SU-DHL-6 (cell line): ENCODE results near the gene FMN1.

Experiments used
- H2AFZ ChIP-seq: fragments of 200-600 bp; sonication (generic); 2 replicates; pipeline ENCODE4 v1.6.1; 2014; ENCODE audit warnings: low read depth, mild to moderate bottlenecking, moderate library complexity, mixed read lengths, antibody characterized with exemption, low read length; ENCODE audit not compliant: severe bottlenecking
- H3F3A ChIP-seq: fragments of 200-600 bp; shearing (Covaris generic); 2 replicates; pipeline ENCODE4 v1.6.0; 2016; ENCODE audit warnings: antibody characterized with exemption, mild to moderate bottlenecking; ENCODE audit not compliant: insufficient read depth
- H3K27ac ChIP-seq: fragments of 200-600 bp; sonication (generic); 2 replicates; pipeline ENCODE4 v1.5.1; 2016; ENCODE audit warnings: low read depth, mild to moderate bottlenecking, low read length, moderate library complexity, mixed read lengths
- H3K27me3 ChIP-seq: fragments of 200-600 bp; sonication (generic), shearing (Covaris generic); 2 replicates; pipeline ENCODE4 v1.6.0; 2014; ENCODE audit warnings: mild to moderate bottlenecking, low read length
- H3K36me3 ChIP-seq: fragments of 200-600 bp; sonication (generic); 2 replicates; pipeline ENCODE4 v1.6.1; 2014; ENCODE audit warnings: mild to moderate bottlenecking, low read length, mixed read lengths
- H3K4me2 ChIP-seq: fragments of 300-600, 200-600 bp; shearing (Covaris generic), sonication (generic); 2 replicates; pipeline ENCODE4 v1.6.0; 2014; ENCODE audit warnings: low read length, low read depth, mild to moderate bottlenecking; ENCODE audit not compliant: poor library complexity, severe bottlenecking
- H3K4me3 ChIP-seq: fragments of 200-600 bp; sonication (generic); 2 replicates; pipeline ENCODE4 v1.5.1; 2014; ENCODE audit warnings: antibody characterized with exemption, low read length, mild to moderate bottlenecking, mixed read lengths; ENCODE audit not compliant: insufficient read depth, poor library complexity, severe bottlenecking
- H3K79me2 ChIP-seq: fragments of 200-600 bp; sonication (generic); 2 replicates; pipeline ENCODE4 v1.6.1; 2014; ENCODE audit warnings: mild to moderate bottlenecking, low read length, moderate library complexity; ENCODE audit not compliant: insufficient read depth
- H3K9ac ChIP-seq: fragments of 200-600 bp; sonication (generic); 2 replicates; pipeline ENCODE4 v1.7.0; 2014; ENCODE audit warnings: mild to moderate bottlenecking, low read length
- H3K9me2 ChIP-seq: fragments of 200-600 bp; sonication (generic); replicated peaks from 2 replicates; pipeline ENCODE4 v1.6.1; 2014; ENCODE audit warnings: low read length; ENCODE audit not compliant: insufficient read depth
- H3K9me3 ChIP-seq: fragments of 200-600 bp; sonication (generic); 2 replicates; pipeline ENCODE4 v1.6.1; 2014; ENCODE audit warnings: low read length, mixed read lengths; ENCODE audit not compliant: insufficient read depth
- H4K20me1 ChIP-seq: fragments of 200-600 bp; sonication (generic); 2 replicates; pipeline ENCODE4 v1.6.1; 2014; ENCODE audit warnings: low read depth, mild to moderate bottlenecking, antibody characterized with exemption, low read length, moderate library complexity, mixed read lengths
- EZH2phosphoT487 ChIP-seq: fragments of 200-600 bp; sonication (generic), shearing (Covaris generic); conservative IDR thresholded peaks from 2 replicates; pipeline ENCODE4 v1.6.1; 2018; ENCODE audit warnings: mild to moderate bottlenecking, antibody characterized with exemption, low read length, moderate library complexity, mixed read lengths
- TF ChIP-seq, protein P1 (sequence below): fragments of 200-600 bp; sonication (generic); IDR thresholded peaks from one replicate; pipeline ENCODE4 v1.5.1; 2017; ENCODE audit warnings: antibody characterized with exemption, mild to moderate bottlenecking, low read length, moderate library complexity; ENCODE audit not compliant: insufficient read depth, poor library complexity, severe bottlenecking

FMN1 gene

GRCh38 chr15:33029109-33029652, 165.3 kb downstream of the FMN1 start:
- Histone ChIP-seq H3K9ac (no peak overlapping the region), H3K9me3 (no peaks in the 10 kb centered on the region), H3K79me2 (no peaks in the 10 kb centered on the region), H3K4me3 (no peak overlapping the region), H3F3A (no peaks in the 10 kb centered on the region), H3K27me3 (no peaks in the 10 kb centered on the region), H3K27ac (no peak overlapping the region), H3K4me2 (no peak overlapping the region), H2AFZ (no peak overlapping the region), H4K20me1 (no peaks in the 10 kb centered on the region), H3K36me3 (no peaks in the 10 kb centered on the region), H3K9me2 (no peaks in the 10 kb centered on the region)
- TF ChIP-seq, protein P1, sequence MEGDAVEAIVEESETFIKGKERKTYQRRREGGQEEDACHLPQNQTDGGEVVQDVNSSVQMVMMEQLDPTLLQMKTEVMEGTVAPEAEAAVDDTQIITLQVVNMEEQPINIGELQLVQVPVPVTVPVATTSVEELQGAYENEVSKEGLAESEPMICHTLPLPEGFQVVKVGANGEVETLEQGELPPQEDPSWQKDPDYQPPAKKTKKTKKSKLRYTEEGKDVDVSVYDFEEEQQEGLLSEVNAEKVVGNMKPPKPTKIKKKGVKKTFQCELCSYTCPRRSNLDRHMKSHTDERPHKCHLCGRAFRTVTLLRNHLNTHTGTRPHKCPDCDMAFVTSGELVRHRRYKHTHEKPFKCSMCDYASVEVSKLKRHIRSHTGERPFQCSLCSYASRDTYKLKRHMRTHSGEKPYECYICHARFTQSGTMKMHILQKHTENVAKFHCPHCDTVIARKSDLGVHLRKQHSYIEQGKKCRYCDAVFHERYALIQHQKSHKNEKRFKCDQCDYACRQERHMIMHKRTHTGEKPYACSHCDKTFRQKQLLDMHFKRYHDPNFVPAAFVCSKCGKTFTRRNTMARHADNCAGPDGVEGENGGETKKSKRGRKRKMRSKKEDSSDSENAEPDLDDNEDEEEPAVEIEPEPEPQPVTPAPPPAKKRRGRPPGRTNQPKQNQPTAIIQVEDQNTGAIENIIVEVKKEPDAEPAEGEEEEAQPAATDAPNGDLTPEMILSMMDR, result no peak

DNA sequence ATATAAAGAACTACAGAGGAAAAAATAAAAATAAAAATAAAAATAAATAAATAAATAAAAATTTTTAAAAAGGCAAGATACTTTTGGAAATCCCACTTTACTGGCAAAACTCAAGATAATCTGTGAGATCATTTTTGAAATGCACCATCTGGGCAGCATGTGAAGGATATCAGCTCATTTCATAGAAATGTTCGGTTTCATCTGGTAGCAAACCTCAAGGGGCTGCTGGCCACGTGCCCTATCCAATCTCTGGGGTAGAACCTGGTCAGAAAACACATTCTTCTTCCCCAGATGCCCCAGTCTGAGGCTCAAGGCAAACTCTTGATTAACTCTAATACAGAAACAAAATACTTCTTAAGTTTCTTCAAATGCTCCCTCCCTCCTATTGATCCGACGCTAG, 166.0 kb downstream of the FMN1 start:
- H3K9me2 ChIP-seq, result no peaks in the 10 kb centered on the region
- H3K4me2 ChIP-seq, result no peak overlapping the region
- H3K36me3 ChIP-seq, result no peaks in the 10 kb centered on the region
- H3K79me2 ChIP-seq, result no peaks in the 10 kb centered on the region
- no peak overlapping the region for H3K27ac ChIP-seq
- no peaks in the 10 kb centered on the region for H4K20me1 ChIP-seq
- TF ChIP-seq, protein P1, result no peak
- no peak for TF ChIP-seq EZH2phosphoT487
- no peaks in the 10 kb centered on the region for H3K27me3 ChIP-seq
- no peak overlapping the region for H3K9ac ChIP-seq
- no peaks in the 10 kb centered on the region for H3K9me3 ChIP-seq
- no peak overlapping the region for H2AFZ ChIP-seq
- H3F3A ChIP-seq, result no peaks in the 10 kb centered on the region
- no peak overlapping the region for H3K4me3 ChIP-seq

- Histone ChIP-seq H3K27ac (no peak overlapping the region), H3K9ac (no peak overlapping the region), H2AFZ (no peak overlapping the region), H3F3A (no peaks in the 10 kb centered on the region), H3K4me2 (no peak overlapping the region), H3K79me2 (no peaks in the 10 kb centered on the region), H3K27me3 (no peaks in the 10 kb centered on the region), H3K9me3 (no peaks in the 10 kb centered on the region), H3K36me3 (no peaks in the 10 kb centered on the region), H4K20me1 (no peaks in the 10 kb centered on the region), H3K9me2 (no peaks in the 10 kb centered on the region), H3K4me3 (no peak overlapping the region)
- TF ChIP-seq EZH2phosphoT487, result no peak
- TF ChIP-seq, protein P1, result no peak
These were observed 167.0 kb downstream of the FMN1 start for GRCh38 chr15:33027306-33028035.
